ENCODE measurements around the gene ZCCHC24.

ZCCHC24 gene

GRCh38 chr10:79445977-79446757 lies 743 bp upstream of the ZCCHC24 start:
- peak overlapping the region; percentile 59 for H3K4me2 ChIP-seq (ENCODE audit: low read length)
- no peak for TF ChIP-seq EZH2 (IDR thresholded peaks at IDR 0.05; ENCODE audit: borderline replicate concordance, low read length)
- TF ChIP-seq, protein P1, sequence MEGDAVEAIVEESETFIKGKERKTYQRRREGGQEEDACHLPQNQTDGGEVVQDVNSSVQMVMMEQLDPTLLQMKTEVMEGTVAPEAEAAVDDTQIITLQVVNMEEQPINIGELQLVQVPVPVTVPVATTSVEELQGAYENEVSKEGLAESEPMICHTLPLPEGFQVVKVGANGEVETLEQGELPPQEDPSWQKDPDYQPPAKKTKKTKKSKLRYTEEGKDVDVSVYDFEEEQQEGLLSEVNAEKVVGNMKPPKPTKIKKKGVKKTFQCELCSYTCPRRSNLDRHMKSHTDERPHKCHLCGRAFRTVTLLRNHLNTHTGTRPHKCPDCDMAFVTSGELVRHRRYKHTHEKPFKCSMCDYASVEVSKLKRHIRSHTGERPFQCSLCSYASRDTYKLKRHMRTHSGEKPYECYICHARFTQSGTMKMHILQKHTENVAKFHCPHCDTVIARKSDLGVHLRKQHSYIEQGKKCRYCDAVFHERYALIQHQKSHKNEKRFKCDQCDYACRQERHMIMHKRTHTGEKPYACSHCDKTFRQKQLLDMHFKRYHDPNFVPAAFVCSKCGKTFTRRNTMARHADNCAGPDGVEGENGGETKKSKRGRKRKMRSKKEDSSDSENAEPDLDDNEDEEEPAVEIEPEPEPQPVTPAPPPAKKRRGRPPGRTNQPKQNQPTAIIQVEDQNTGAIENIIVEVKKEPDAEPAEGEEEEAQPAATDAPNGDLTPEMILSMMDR (IDR thresholded peaks at IDR 0.05; ENCODE audit: low read length): no peak
- no peaks in the 10 kb centered on the region for H3K9me2 ChIP-seq (ENCODE audit: low read depth, low read length)
- H3F3A ChIP-seq (ENCODE audit: insufficient read depth, low read length): no peaks in the 10 kb centered on the region
- H3K9me3 ChIP-seq (ENCODE audit: low read length): no peaks in the 10 kb centered on the region
- H3K36me3 ChIP-seq (ENCODE audit: insufficient read depth, low read length): no peaks in the 10 kb centered on the region
- H3K9ac ChIP-seq (ENCODE audit: low read length): no peak overlapping the region
- peak overlapping the region; percentile 58 for H3K4me3 ChIP-seq (ENCODE audit: low read depth, low read length, poor library complexity, severe bottlenecking)
- peaks cover 15% of the 10 kb centered on the region for H3K4me1 ChIP-seq (ENCODE audit: insufficient read depth, low read length, severe bottlenecking)
- H4K20me1 ChIP-seq (ENCODE audit: insufficient read depth, low read length): no peaks in the 10 kb centered on the region
- no peak overlapping the region for H3K27ac ChIP-seq (ENCODE audit: low read depth, low read length, poor library complexity, severe bottlenecking)
- no peaks in the 10 kb centered on the region for H3K79me2 ChIP-seq (ENCODE audit: insufficient read depth, low read length)
- H3K27me3 ChIP-seq (ENCODE audit: insufficient read depth, low read length): peaks cover 6% of the 10 kb centered on the region; the same call in 1 of the 2 replicates
- no peak overlapping the region for H2AFZ ChIP-seq (ENCODE audit: low read length)

GRCh38 chr10:79444199-79445119 lies 965 bp downstream of the ZCCHC24 start:
- TF ChIP-seq, protein P1 (IDR thresholded peaks at IDR 0.05; ENCODE audit: low read length): no peak
- TF ChIP-seq EZH2 (IDR thresholded peaks at IDR 0.05; ENCODE audit: borderline replicate concordance, low read length): no peak
- H4K20me1 ChIP-seq (ENCODE audit: insufficient read depth, low read length): no peaks in the 10 kb centered on the region
- no peaks in the 10 kb centered on the region for H3K9me2 ChIP-seq (ENCODE audit: low read depth, low read length)
- H2AFZ ChIP-seq (ENCODE audit: low read length): no peak overlapping the region
- H3K4me3 ChIP-seq (ENCODE audit: low read depth, low read length, poor library complexity, severe bottlenecking): peak overlapping the region; percentile 58
- H3K79me2 ChIP-seq (ENCODE audit: insufficient read depth, low read length): no peaks in the 10 kb centered on the region
- H3K9me3 ChIP-seq (ENCODE audit: low read length): no peaks in the 10 kb centered on the region
- peak overlapping the region; percentile 33; the same call in 1 of the 2 replicates for H3K9ac ChIP-seq (ENCODE audit: low read length)
- no peaks in the 10 kb centered on the region for H3F3A ChIP-seq (ENCODE audit: insufficient read depth, low read length)
- H3K4me1 ChIP-seq (ENCODE audit: insufficient read depth, low read length, severe bottlenecking): peaks cover 15% of the 10 kb centered on the region
- peaks cover 6% of the 10 kb centered on the region; the same call in 1 of the 2 replicates for H3K27me3 ChIP-seq (ENCODE audit: insufficient read depth, low read length)
- H3K36me3 ChIP-seq (ENCODE audit: insufficient read depth, low read length): no peaks in the 10 kb centered on the region
- no peak overlapping the region for H3K27ac ChIP-seq (ENCODE audit: low read depth, low read length, poor library complexity, severe bottlenecking)
- peak overlapping the region; percentile 74 for H3K4me2 ChIP-seq (ENCODE audit: low read length)

GRCh38 chr10:79443338-79444198 lies 1.9 kb downstream of the ZCCHC24 start:
- Histone ChIP-seq H3K4me1 (ENCODE audit: insufficient read depth, low read length, severe bottlenecking) (peaks cover 15% of the 10 kb centered on the region), H3K79me2 (ENCODE audit: insufficient read depth, low read length) (no peaks in the 10 kb centered on the region), H2AFZ (ENCODE audit: low read length) (no peak overlapping the region), H3K27me3 (ENCODE audit: insufficient read depth, low read length) (peaks cover 6% of the 10 kb centered on the region; the same call in 1 of the 2 replicates), H3K9ac (ENCODE audit: low read length) (no peak overlapping the region), H3K9me2 (ENCODE audit: low read depth, low read length) (no peaks in the 10 kb centered on the region), H3F3A (ENCODE audit: insufficient read depth, low read length) (no peaks in the 10 kb centered on the region), H3K4me3 (ENCODE audit: low read depth, low read length, poor library complexity, severe bottlenecking) (no peak overlapping the region), H3K27ac (ENCODE audit: low read depth, low read length, poor library complexity, severe bottlenecking) (no peak overlapping the region), H3K36me3 (ENCODE audit: insufficient read depth, low read length) (no peaks in the 10 kb centered on the region), H3K4me2 (ENCODE audit: low read length) (peak overlapping the region; percentile 74; the same call in 1 of the 2 replicates), H4K20me1 (ENCODE audit: insufficient read depth, low read length) (no peaks in the 10 kb centered on the region), H3K9me3 (ENCODE audit: low read length) (no peaks in the 10 kb centered on the region)
- no peak for TF ChIP-seq EZH2 (IDR thresholded peaks at IDR 0.05; ENCODE audit: borderline replicate concordance, low read length)
- TF ChIP-seq, protein P1 (IDR thresholded peaks at IDR 0.05; ENCODE audit: low read length): no peak
